B cell (primary cell): ENCODE data around the gene DDAH2. TPM values are rescaled to one million over a fixed set of nuclear protein-coding genes. Genes with fewer than 3 reads are reported as not detected.

Experiments used
- ATAC-seq: fragments of 200-7000 bp; cut with Tn5 transposase; one replicate; pipeline ENCODE4 v1.10.0; 2021; ENCODE audit warnings: low read depth, mild to moderate bottlenecking, moderate number of reproducible peaks, moderate library complexity
- CTCF ChIA-PET: fragments of 350-600 bp; sonication (Branson Sonifier 250); formaldehyde crosslinking; loops from one replicate; lab custom pipeline; 2021; ENCODE audit warnings: antibody characterized with exemption, inconsistent platforms; lab: Charles Lee
- POLR2A ChIA-PET: fragments of 350-600 bp; sonication (Branson Sonifier 250); formaldehyde crosslinking; loops from one replicate; lab custom pipeline; 2021; ENCODE audit warnings: antibody characterized with exemption; lab: Charles Lee
- DNase-seq: peaks from one replicate; pipeline ENCODE4 v3.0.0; 2013
- H2AFZ ChIP-seq: 2 replicates; pipeline ENCODE4 v1.6.1; 2012; ENCODE audit warnings: mild to moderate bottlenecking, low read depth, low read length; ENCODE audit not compliant: insufficient read depth, poor library complexity, severe bottlenecking
- H3K27ac ChIP-seq, 2 donors: 1 replicate in 1 of 2; 2 replicates in 1 of 2; pipeline ENCODE4 v1.5.1; 2012 to 2013; ENCODE audit warnings: low read length in 2 of 2, mild to moderate bottlenecking in 2 of 2, moderate library complexity in 1 of 2
- H3K27me3 ChIP-seq, 4 experiments: fragments of 200-600 bp in 1 of 4; sonication (generic) in 1 of 4; replicated peaks in 1 of 4; 1 replicate in 2 of 4; 2 replicates in 2 of 4; pipeline versions ENCODE4 v1.6.1 to v1.7.0; 2013 to 2016; ENCODE audit warnings: low read length in 3 of 4, mild to moderate bottlenecking in 2 of 4, mixed read lengths in 1 of 4, moderate library complexity in 1 of 4; ENCODE audit not compliant: insufficient read depth in 4 of 4, control insufficient read depth in 3 of 4; ENCODE audit errors: control extremely low read depth in 1 of 4
- H3K36me3 ChIP-seq, 2 experiments: replicated peaks in 1 of 2; 1 replicate in 1 of 2; 2 replicates in 1 of 2; pipeline versions ENCODE4 v1.6.1 to v1.7.1; 2013; ENCODE audit warnings: low read length in 1 of 2; ENCODE audit not compliant: insufficient read depth in 2 of 2, control insufficient read depth in 1 of 2; ENCODE audit errors: control extremely low read depth in 1 of 2, extremely low read depth in 1 of 2
- H3K4me1 ChIP-seq, 2 donors: fragments of 200-600 bp in 1 of 2; sonication (generic) in 1 of 2; 1 replicate in 1 of 2; 2 replicates in 1 of 2; pipeline versions ENCODE4 v1.5.1 to v1.6.1; 2013 to 2017; ENCODE audit warnings: low read length in 2 of 2; ENCODE audit not compliant: control insufficient read depth in 2 of 2, insufficient read depth in 2 of 2
- H3K4me2 ChIP-seq: replicated peaks from 2 replicates; pipeline ENCODE3; 2012; ENCODE audit warnings: mild to moderate bottlenecking, low read depth, low read length; ENCODE audit not compliant: poor library complexity, severe bottlenecking
- H3K4me3 ChIP-seq, 5 experiments: fragments of 200-600 bp in 1 of 5; sonication (generic) in 1 of 5; 1 replicate in 3 of 5; 2 replicates in 2 of 5; pipeline versions ENCODE4 v1.5.1 to v1.7.0; 2011 to 2016; ENCODE audit warnings: low read length in 4 of 5, mild to moderate bottlenecking in 4 of 5, low read depth in 2 of 5, control low read depth in 1 of 5, moderate library complexity in 1 of 5; ENCODE audit not compliant: insufficient read depth in 1 of 5; ENCODE audit errors: control extremely low read depth in 1 of 5, extremely low read depth in 1 of 5
- H3K79me2 ChIP-seq: fragments of 200-600 bp; sonication (generic); one replicate; pipeline ENCODE4 v1.6.0; 2016; ENCODE audit warnings: low read length; ENCODE audit not compliant: control insufficient read depth, insufficient read depth
- H3K9ac ChIP-seq: fragments of 200-600 bp; sonication (generic); 2 replicates; pipeline ENCODE4 v1.6.1; 2017; ENCODE audit warnings: mild to moderate bottlenecking, low read length, moderate library complexity
- H3K9me3 ChIP-seq, 3 donors: one replicate each; pipeline versions ENCODE4 v1.6.1 to v1.7.1; 2013; ENCODE audit warnings: low read length in 2 of 3; ENCODE audit not compliant: control insufficient read depth in 2 of 3, insufficient read depth in 1 of 3; ENCODE audit errors: control extremely low read depth in 1 of 3
- H4K20me1 ChIP-seq: 2 replicates; pipeline ENCODE4 v1.6.0; 2012; ENCODE audit warnings: mild to moderate bottlenecking, low read length; ENCODE audit not compliant: insufficient read depth, control insufficient read depth, poor library complexity, severe bottlenecking
- H3K27ac Mint-ChIP-seq: one replicate; pipeline ENCODE4 v1.8.0; 2021; ENCODE audit warnings: mixed read lengths
- H3K27me3 Mint-ChIP-seq: one replicate; pipeline ENCODE4 v1.8.0; 2021; ENCODE audit warnings: mixed read lengths
- H3K4me1 Mint-ChIP-seq: one replicate; pipeline ENCODE4 v1.8.0; 2021; ENCODE audit warnings: mixed read lengths
- H3K4me3 Mint-ChIP-seq: one replicate; pipeline ENCODE4 v1.8.0; 2021; ENCODE audit warnings: mixed read lengths
- H3K9me3 Mint-ChIP-seq: one replicate; pipeline ENCODE4 v1.8.0; 2022; ENCODE audit warnings: mixed read lengths; ENCODE audit not compliant: insufficient read depth
- EZH2 ChIP-seq: IDR thresholded peaks from 2 replicates; pipeline ENCODE4 v1.6.1; 2012; ENCODE audit warnings: borderline replicate concordance, low read depth, mild to moderate bottlenecking, moderate library complexity, low read length; ENCODE audit not compliant: insufficient read depth, poor library complexity, severe bottlenecking
- WGBS: methylation state at CpG from one replicate; pipeline ENCODE4 v1.1.5; 2013; ENCODE audit warnings: missing lambda C conversion rate; ENCODE audit not compliant: insufficient coverage; 5-methylcytosine and 5-hydroxymethylcytosine counted together
- intact Hi-C: fragments of 100-400 bp; cut with micrococcal nuclease; formaldehyde crosslinking; loops from one replicate; pipeline ENCODE4 v1.10.0; 2022
- polyA plus RNA-seq: library from polyadenylated mRNA; depleted of rRNA; stranded (reverse); fragments of >200 nt; gene quantifications from 2 replicates; pipeline ENCODE4 v1.2.3, GENCODE V29; 2012
- total RNA-seq, 2 donors: library from RNA; stranded (reverse); fragments of 120-200 nt in 1 of 2; gene quantifications; 1 replicate in 1 of 2; 2 replicates in 1 of 2; pipeline versions ENCODE4 v1.2.3 to v1.2.4, GENCODE V29; 2013 to 2022
- TF ChIP-seq, protein P1 (sequence below): fragments of 200-600 bp; IDR thresholded peaks from one replicate; pipeline ENCODE4 v1.8.0; 2022; ENCODE audit warnings: antibody characterized with exemption, mild to moderate bottlenecking

Gene DDAH2
- total and polyA plus RNA-seq, 2 donors (not counting 1 experiment from before 2014, with no cell fraction given) = 59.2 to 87.2 TPM

GRCh38 chr6:31691078-31691463 is 38.0 kb downstream of the DDAH2 start:
- ATAC-seq (no peak), DNase-seq (no peak)
- Histone ChIP-seq H3K4me2 (no peak overlapping the region), H4K20me1 (no peaks in the 10 kb centered on the region), H3K4me1 (peaks cover 10 to 18% of the 10 kb centered on the region in 2 donors), H3K27me3 (no peaks in the 10 kb centered on the region), H3K79me2 (no peaks in the 10 kb centered on the region), H3K27ac (no peak overlapping the region), H2AFZ (no peak overlapping the region), H3K9ac (no peak overlapping the region), H3K36me3 (peaks cover 0 to 84% of the 10 kb centered on the region in 2 experiments), H3K9me3 (no peaks in the 10 kb centered on the region), H3K4me3 (no peak overlapping the region)
- TF ChIP-seq EZH2 = no peak
- TF ChIP-seq, protein P1, sequence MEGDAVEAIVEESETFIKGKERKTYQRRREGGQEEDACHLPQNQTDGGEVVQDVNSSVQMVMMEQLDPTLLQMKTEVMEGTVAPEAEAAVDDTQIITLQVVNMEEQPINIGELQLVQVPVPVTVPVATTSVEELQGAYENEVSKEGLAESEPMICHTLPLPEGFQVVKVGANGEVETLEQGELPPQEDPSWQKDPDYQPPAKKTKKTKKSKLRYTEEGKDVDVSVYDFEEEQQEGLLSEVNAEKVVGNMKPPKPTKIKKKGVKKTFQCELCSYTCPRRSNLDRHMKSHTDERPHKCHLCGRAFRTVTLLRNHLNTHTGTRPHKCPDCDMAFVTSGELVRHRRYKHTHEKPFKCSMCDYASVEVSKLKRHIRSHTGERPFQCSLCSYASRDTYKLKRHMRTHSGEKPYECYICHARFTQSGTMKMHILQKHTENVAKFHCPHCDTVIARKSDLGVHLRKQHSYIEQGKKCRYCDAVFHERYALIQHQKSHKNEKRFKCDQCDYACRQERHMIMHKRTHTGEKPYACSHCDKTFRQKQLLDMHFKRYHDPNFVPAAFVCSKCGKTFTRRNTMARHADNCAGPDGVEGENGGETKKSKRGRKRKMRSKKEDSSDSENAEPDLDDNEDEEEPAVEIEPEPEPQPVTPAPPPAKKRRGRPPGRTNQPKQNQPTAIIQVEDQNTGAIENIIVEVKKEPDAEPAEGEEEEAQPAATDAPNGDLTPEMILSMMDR = no peak
- Mint-ChIP-seq H3K9me3 (no peaks in the 10 kb centered on the region), H3K27ac (no peak overlapping the region), H3K4me3 (no peak overlapping the region), H3K27me3 (no peaks in the 10 kb centered on the region), H3K4me1 (peaks cover 17% of the 10 kb centered on the region)
- ChIA-PET CTCF (interaction anchor here (0.9 to 1.6 kb wide), 3 partner anchors 79 to 140 kb away, joined by 3 to 4 read pairs (median 3); no protein-coding TSS in a partner anchor), POLR2A (no interaction called here)
- 100% methylated on average over 2 of the region's 6 CpGs for whole genome bisulfite sequencing
- intact Hi-C loops = no loop called here

- Mint-ChIP-seq H3K9me3 (no peaks in the 10 kb centered on the region), H3K27ac (no peak overlapping the region), H3K4me3 (no peak overlapping the region), H3K27me3 (no peaks in the 10 kb centered on the region), H3K4me1 (peaks cover 17% of the 10 kb centered on the region)
- no peak overlapping the region for H3K4me3 ChIP-seq
- H4K20me1 ChIP-seq = no peaks in the 10 kb centered on the region
- no peak for TF ChIP-seq EZH2
- TF ChIP-seq, protein P1 = no peak
- ChIA-PET CTCF (interaction anchor here (0.9 to 1.6 kb wide), 3 partner anchors 79 to 140 kb away, joined by 3 to 4 read pairs (median 3); no protein-coding TSS in a partner anchor), POLR2A (interaction anchor here (0.6 kb wide), 1 partner anchor 8 kb away, joined by 4 read pairs; no protein-coding TSS in a partner anchor)
- 89% methylated on average over 4 of the region's 10 CpGs for WGBS
- H3K27me3 ChIP-seq = no peaks in the 10 kb centered on the region
- no peak for DNase-seq
- peaks cover 0 to 86% of the 10 kb centered on the region in 2 experiments for H3K36me3 ChIP-seq
- no peak for ATAC-seq
- peaks cover 10 to 18% of the 10 kb centered on the region in 2 donors for H3K4me1 ChIP-seq
- H3K9me3 ChIP-seq = no peaks in the 10 kb centered on the region
- peak overlapping the region in 1 of 2 donors; percentile 32 for H3K27ac ChIP-seq
- no peak overlapping the region for H3K9ac ChIP-seq
- no peak overlapping the region for H2AFZ ChIP-seq
- intact Hi-C loops = no loop called here
- no peak overlapping the region for H3K4me2 ChIP-seq
- no peaks in the 10 kb centered on the region for H3K79me2 ChIP-seq
Measured at GRCh38 chr6:31690231-31691077, 38.6 kb downstream of the DDAH2 start.
